HEK293T (cell line): Measurements from ENCODE around the gene PMVK.

Experiments used
- CTCF ChIA-PET: fragments of 350-600 bp; formaldehyde crosslinking; extraction: SDS; loops from one replicate; lab custom pipeline; 2021; ENCODE audit warnings: antibody characterized with exemption, inconsistent platforms; lab: Yijun Ruan, JAX
- POLR2A ChIA-PET: fragments of 350-600 bp; formaldehyde crosslinking; extraction: SDS; loops from one replicate; lab custom pipeline; 2020; ENCODE audit warnings: antibody characterized with exemption, inconsistent platforms; lab: Yijun Ruan, JAX
- DNase-seq: peaks from one replicate; pipeline ENCODE4 v3.0.0; 2012; ENCODE audit warnings: mixed read lengths; ENCODE audit errors: extremely low spot score
- ARNT ChIP-seq: fragments of 450-650 bp; IDR thresholded peaks from 2 replicates; pipeline ENCODE4 v1.6.1; 2017; ENCODE audit warnings: mild to moderate bottlenecking
- BHLHE40 ChIP-seq: fragments of 450-650 bp; IDR thresholded peaks from 2 replicates; pipeline ENCODE4 v1.6.1; 2016; ENCODE audit warnings: mild to moderate bottlenecking, moderate library complexity, borderline replicate concordance
- CTBP1 ChIP-seq: fragments of 450-650 bp; IDR thresholded peaks from 2 replicates; pipeline ENCODE4 v1.6.1; 2016; ENCODE audit warnings: borderline replicate concordance
- ELF4 ChIP-seq: fragments of 450-650 bp; IDR thresholded peaks from 2 replicates; pipeline ENCODE4 v1.6.1; 2017; ENCODE audit warnings: antibody characterized with exemption
- FOXA1 ChIP-seq: fragments of 450-650 bp; IDR thresholded peaks from 2 replicates; pipeline ENCODE4 v1.6.1; 2016; ENCODE audit warnings: mild to moderate bottlenecking
- FOXK2 ChIP-seq: fragments of 450-650 bp; IDR thresholded peaks from 2 replicates; pipeline ENCODE4 v1.6.1; 2016; ENCODE audit warnings: mild to moderate bottlenecking
- FOXM1 ChIP-seq: fragments of 450-650 bp; IDR thresholded peaks from 2 replicates; pipeline ENCODE4 v1.6.1; 2017; ENCODE audit warnings: mild to moderate bottlenecking, borderline replicate concordance
- HDGF ChIP-seq: fragments of 450-650 bp; IDR thresholded peaks from 2 replicates; pipeline ENCODE4 v1.6.1; 2017; ENCODE audit warnings: antibody characterized with exemption, borderline replicate concordance
- L3MBTL2 ChIP-seq: fragments of 450-650 bp; conservative IDR thresholded peaks from 2 replicates; pipeline ENCODE4 v1.6.1; 2016; ENCODE audit warnings: mild to moderate bottlenecking
- LEF1 ChIP-seq: fragments of 450-650 bp; IDR thresholded peaks from 2 replicates; pipeline ENCODE4 v1.6.1; 2017; ENCODE audit warnings: mild to moderate bottlenecking, borderline replicate concordance
- NFRKB ChIP-seq: fragments of 450-650 bp; IDR thresholded peaks from 2 replicates; pipeline ENCODE4 v1.6.1; 2016; ENCODE audit warnings: mild to moderate bottlenecking, moderate library complexity
- PKNOX1 ChIP-seq: fragments of 450-650 bp; IDR thresholded peaks from 2 replicates; pipeline ENCODE4 v1.6.1; 2016
- SP1 ChIP-seq: fragments of 450-650 bp; IDR thresholded peaks from 2 replicates; pipeline ENCODE4 v1.6.1; 2017
- SUZ12 ChIP-seq: fragments of 450-650 bp; IDR thresholded peaks from 2 replicates; pipeline ENCODE4 v1.6.1; 2016; ENCODE audit warnings: mild to moderate bottlenecking
- TARDBP ChIP-seq: fragments of 450-650 bp; IDR thresholded peaks from 2 replicates; pipeline ENCODE4 v1.6.1; 2016
- ZNF384 ChIP-seq: fragments of 450-650 bp; IDR thresholded peaks from 2 replicates; pipeline ENCODE4 v1.6.1; 2016

Gene PMVK

GRCh38 chr1:154936555-154937084, at the start of gene PMVK:
Gene PMVK (minus strand): TSS chr1:154936719. CDS start chr1:154936685, 34 bp downstream.
- POLR2A ChIA-PET = interaction anchor here (0.8 to 3.2 kb wide), 20 partner anchors 8 to 326 kb away, joined by 3 to 18 read pairs (median 5); partner anchors contain the start of genes ADAM15, PBXIP1, PYGO2 and SHC1
- DNase-seq = peak; percentile 96
- TF ChIP-seq CTBP1 (peak; percentile 24; the same call in 1 of the 2 replicates), LEF1 (no peak), TARDBP (no peak), FOXM1 (no peak; the same call in 1 of the 2 replicates), NFRKB (no peak), BHLHE40 (no peak), FOXA1 (no peak), SUZ12 (no peak), HDGF (no peak), L3MBTL2 (peak; percentile 100), ZNF384 (no peak), ELF4 (peak; percentile 31; the same call in 1 of the 2 replicates), ARNT (no peak), FOXK2 (peak; percentile 74; the same call in 1 of the 2 replicates), PKNOX1 (no peak), SP1 (no peak)
- CTCF ChIA-PET = interaction anchor here (0.8 to 1.7 kb wide), 5 partner anchors 9 to 58 kb away, joined by 3 to 5 read pairs (median 4); partner anchors contain the start of genes PBXIP1 and PYGO2

- no peak for TF ChIP-seq NFRKB
- TF ChIP-seq FOXM1 = no peak
- no peak for TF ChIP-seq FOXA1
- no peak for TF ChIP-seq HDGF
- TF ChIP-seq BHLHE40 = no peak
- TF ChIP-seq PKNOX1 = no peak
- TF ChIP-seq ZNF384 = no peak
- TF ChIP-seq SP1 = no peak
- TF ChIP-seq ARNT = no peak
- no peak for TF ChIP-seq TARDBP
- no peak for TF ChIP-seq SUZ12
- TF ChIP-seq ELF4 = no peak
- no peak for TF ChIP-seq CTBP1
- no peak for TF ChIP-seq LEF1
- TF ChIP-seq FOXK2 = no peak
- no peak for TF ChIP-seq L3MBTL2
- ChIA-PET POLR2A (interaction anchor here (0.9 to 3.7 kb wide), 14 partner anchors 10 to 92 kb away, joined by 3 to 58 read pairs (median 5); partner anchors contain the start of genes ADAM15, CKS1B, LENEP and PBXIP1), CTCF (interaction anchor here (0.9 to 2.9 kb wide), 3 partner anchors 11 to 34 kb away, joined by 3 to 26 read pairs (median 7); partner anchors contain the start of gene LENEP)
- DNase-seq = no peak
Observed at GRCh38 chr1:154983776-154984466, 47.4 kb upstream of the PMVK start.

GRCh38 chr1:154982897-154983648, 46.6 kb upstream of the PMVK start, which contains the start of gene FLAD1:
Gene FLAD1 (plus strand): TSS chr1:154983344. CDS start chr1:154983695, 351 bp downstream.
- CTCF ChIA-PET = interaction anchor here (0.9 to 2.9 kb wide), 5 partner anchors 12 to 39 kb away, joined by 3 to 26 read pairs (median 7); partner anchors contain the start of gene LENEP
- POLR2A ChIA-PET = interaction anchor here (0.9 to 3.7 kb wide), 16 partner anchors 11 to 92 kb away, joined by 3 to 58 read pairs (median 4); partner anchors contain the start of genes ADAM15, CKS1B, LENEP and PBXIP1
- TF ChIP-seq ELF4 (peak; percentile 98), TARDBP (no peak), BHLHE40 (no peak), ARNT (no peak), SP1 (no peak), PKNOX1 (peak; percentile 100), LEF1 (no peak), CTBP1 (no peak), L3MBTL2 (peak; percentile 98), SUZ12 (no peak), FOXK2 (no peak; the same call in 1 of the 2 replicates), FOXM1 (peak; percentile 65; the same call in 1 of the 2 replicates), ZNF384 (no peak), NFRKB (no peak), FOXA1 (no peak), HDGF (no peak)

GRCh38 chr1:154982341-154982740, 45.8 kb upstream of the PMVK start:
- POLR2A ChIA-PET = interaction anchor here (0.9 to 3.7 kb wide), 14 partner anchors 10 to 26 kb away, joined by 3 to 58 read pairs (median 5); partner anchors contain the start of genes CKS1B, LENEP, PBXIP1 and PYGO2
- no peak for DNase-seq
- TF ChIP-seq SP1 (no peak), NFRKB (no peak), L3MBTL2 (no peak), PKNOX1 (no peak), ARNT (no peak), HDGF (no peak), FOXA1 (no peak)
- CTCF ChIA-PET = interaction anchor here (0.6 to 2.9 kb wide), 4 partner anchors 13 to 109 kb away, joined by 3 to 26 read pairs (median 10); partner anchors contain the start of gene LENEP

More at GRCh38 chr1:154982897-154983648, 46.6 kb upstream of the PMVK start, which contains the start of gene FLAD1:
- peak; percentile 99 for DNase-seq
